C4-2B (cell line): Measurements from ENCODE around the gene RHOU.

Experiments
- CTCF ChIP-seq: fragments of 450-650 bp; conservative IDR thresholded peaks from 2 replicates; pipeline ENCODE4 v1.5.1; 2017; ENCODE audit warnings: mild to moderate bottlenecking
- ZFX ChIP-seq: fragments of 450-650 bp; IDR thresholded peaks from 2 replicates; pipeline ENCODE4 v1.6.1; 2017

- TF ChIP-seq CTCF (no peak), ZFX (no peak)
Observed at GRCh38 chr1:228742281-228742860, 7.1 kb downstream of the RHOU start.
